Mesothelial cell of epicardium (in vitro differentiated cells): ENCODE data around the gene ZFHX2. TPM values are rescaled to one million over a fixed set of nuclear protein-coding genes. Genes with fewer than 3 reads are reported as not detected.

Source experiments
- DNase-seq, 2 experiments: peaks; one replicate each; pipeline ENCODE4 v3.0.0; 2021; ENCODE audit warnings: low spot score in 2 of 2; ENCODE audit not compliant: unreplicated experiment in 2 of 2
- H3K27ac Mint-ChIP-seq: 2 replicates; pipeline ENCODE4 v1.8.0; 2021; ENCODE audit warnings: mixed read lengths
- H3K27me3 Mint-ChIP-seq: 2 replicates; pipeline ENCODE4 v1.8.0; 2021; ENCODE audit warnings: low read depth, mixed read lengths
- H3K36me3 Mint-ChIP-seq: 2 replicates; pipeline ENCODE4 v1.8.0; 2021; ENCODE audit warnings: mixed read lengths
- H3K4me1 Mint-ChIP-seq: 2 replicates; pipeline ENCODE4 v1.8.0; 2021; ENCODE audit warnings: mixed read lengths
- H3K4me3 Mint-ChIP-seq: 2 replicates; pipeline ENCODE4 v1.8.0; 2021; ENCODE audit warnings: mild to moderate bottlenecking, moderate library complexity, mixed read lengths
- H3K9me3 Mint-ChIP-seq: 2 replicates; pipeline ENCODE4 v1.8.0; 2021; ENCODE audit warnings: mixed read lengths
- CTCF ChIP-seq: fragments of 200-600 bp; sonication (generic); IDR thresholded peaks from one replicate; pipeline ENCODE4 v1.5.0; 2021; ENCODE audit warnings: antibody characterized with exemption; ENCODE audit not compliant: unreplicated experiment
- total RNA-seq: library from RNA; stranded (reverse); gene quantifications from 3 replicates; pipeline ENCODE4 v1.2.1, GENCODE V29; 2021

Gene ZFHX2
- total RNA-seq, 1 donor from 2014 or later = 13.7 TPM

GRCh38 chr14:23530375-23531055 is 21.1 kb downstream of the ZFHX2 start:
- Mint-ChIP-seq H3K4me3 (no peak overlapping the region), H3K4me1 (peaks cover 6% of the 10 kb centered on the region), H3K9me3 (no peaks in the 10 kb centered on the region), H3K27ac (no peak overlapping the region), H3K27me3 (no peaks in the 10 kb centered on the region), H3K36me3 (peaks cover 8% of the 10 kb centered on the region)
- DNase-seq = no peak
- TF ChIP-seq CTCF = no peak

- H3K36me3 Mint-ChIP-seq = peaks cover 13% of the 10 kb centered on the region
- H3K9me3 Mint-ChIP-seq = no peaks in the 10 kb centered on the region
Measured at GRCh38 chr14:23529016-23529415, 22.5 kb downstream of the ZFHX2 start.

GRCh38 chr14:23528555-23528954 is 23.0 kb downstream of the ZFHX2 start:
- H3K4me1 Mint-ChIP-seq = peaks cover 6% of the 10 kb centered on the region
- no peaks in the 10 kb centered on the region for H3K27me3 Mint-ChIP-seq
- TF ChIP-seq CTCF = no peak
- no peak overlapping the region for H3K27ac Mint-ChIP-seq
- no peak for DNase-seq
- peaks cover 13% of the 10 kb centered on the region for H3K36me3 Mint-ChIP-seq
- no peak overlapping the region for H3K4me3 Mint-ChIP-seq
- no peaks in the 10 kb centered on the region for H3K9me3 Mint-ChIP-seq

More at GRCh38 chr14:23529016-23529415, 22.5 kb downstream of the ZFHX2 start:
- Mint-ChIP-seq H3K27ac (no peak overlapping the region), H3K4me1 (peaks cover 6% of the 10 kb centered on the region), H3K27me3 (no peaks in the 10 kb centered on the region), H3K4me3 (no peak overlapping the region)
- DNase-seq = no peak
- no peak for TF ChIP-seq CTCF

- peaks cover 6% of the 10 kb centered on the region for H3K4me1 Mint-ChIP-seq
- H3K27me3 Mint-ChIP-seq = no peaks in the 10 kb centered on the region
- H3K36me3 Mint-ChIP-seq = peaks cover 11% of the 10 kb centered on the region
- no peaks in the 10 kb centered on the region for H3K9me3 Mint-ChIP-seq
- TF ChIP-seq CTCF = no peak
- no peak overlapping the region for H3K4me3 Mint-ChIP-seq
- H3K27ac Mint-ChIP-seq = no peak overlapping the region
- DNase-seq = no peak
Measured at GRCh38 chr14:23525611-23526010, 26.0 kb downstream of the ZFHX2 start.

- Mint-ChIP-seq H3K4me1 (peaks cover 4% of the 10 kb centered on the region), H3K9me3 (no peaks in the 10 kb centered on the region), H3K4me3 (no peak overlapping the region), H3K27me3 (no peaks in the 10 kb centered on the region), H3K27ac (no peak overlapping the region), H3K36me3 (peaks cover 11% of the 10 kb centered on the region)
- TF ChIP-seq CTCF = no peak
- no peak for DNase-seq
Measured at GRCh38 chr14:23524954-23525353, 26.6 kb downstream of the ZFHX2 start.
